Activated T-helper 1 cell treated with anti-CD3 and anti-CD28 coated beads, Interleukin-12 subunit alpha, Interleukin-12 subunit beta, Interleukin-2, Interleukin-4 antibody, amounts not matched to agents 30 ng/mL and 10 ng/mL and 1 ng/mL, durations not matched to agents 14 hours and 24 hours and 36 hours (primary cell): ENCODE data around the gene PNMA8B. TPM values are rescaled to one million over a fixed set of nuclear protein-coding genes. Genes with fewer than 3 reads are reported as not detected.

ENCODE experiments used
- DNase-seq: peaks from one replicate; pipeline ENCODE4 v3.0.0; 2021; ENCODE audit warnings: low spot score
- H3K27ac Mint-ChIP-seq: one replicate; pipeline ENCODE4 v1.8.0; 2021; ENCODE audit warnings: mild to moderate bottlenecking, mixed read lengths
- H3K27me3 Mint-ChIP-seq: one replicate; pipeline ENCODE4 v1.8.0; 2022; ENCODE audit warnings: mild to moderate bottlenecking, moderate library complexity, mixed read lengths; ENCODE audit not compliant: insufficient read depth
- H3K36me3 Mint-ChIP-seq: one replicate; pipeline ENCODE4 v1.8.0; 2021; ENCODE audit warnings: low read depth, mixed read lengths
- H3K4me1 Mint-ChIP-seq: one replicate; pipeline ENCODE4 v1.8.0; 2021; ENCODE audit warnings: low read depth, mixed read lengths
- H3K4me3 Mint-ChIP-seq: one replicate; pipeline ENCODE4 v1.8.0; 2021; ENCODE audit warnings: mild to moderate bottlenecking, moderate library complexity, mixed read lengths
- H3K9me3 Mint-ChIP-seq: one replicate; pipeline ENCODE4 v1.8.0; 2021; ENCODE audit warnings: mixed read lengths
- intact Hi-C: fragments of 100-400 bp; cut with micrococcal nuclease; formaldehyde crosslinking; loops from one replicate; pipeline ENCODE4 v1.15.1; 2024
- total RNA-seq: library from RNA; stranded (reverse); gene quantifications from 2 replicates; pipeline ENCODE4 v1.2.3, GENCODE V29; 2022

Gene PNMA8B
- total RNA-seq, 1 donor from 2014 or later = not detected

GRCh38 chr19:46489445-46490272, 6.0 kb downstream of the PNMA8B start:
- H3K4me3 Mint-ChIP-seq = no peak overlapping the region
- no peaks in the 10 kb centered on the region for H3K9me3 Mint-ChIP-seq

GRCh38 chr19:46488551-46488950, 7.1 kb downstream of the PNMA8B start:
- H3K27ac Mint-ChIP-seq = peak overlapping the region; percentile 67
- intact Hi-C loops = no loop called here
- no peaks in the 10 kb centered on the region for H3K9me3 Mint-ChIP-seq
- no peaks in the 10 kb centered on the region for H3K4me1 Mint-ChIP-seq
- H3K36me3 Mint-ChIP-seq = no peaks in the 10 kb centered on the region
- DNase-seq = no peak
- peaks cover 67% of the 10 kb centered on the region for H3K27me3 Mint-ChIP-seq
- H3K4me3 Mint-ChIP-seq = no peak overlapping the region

More at GRCh38 chr19:46489445-46490272, 6.0 kb downstream of the PNMA8B start:
- no peak for DNase-seq
- Mint-ChIP-seq H3K27me3 (peaks cover 69% of the 10 kb centered on the region), H3K36me3 (peaks cover 4% of the 10 kb centered on the region), H3K4me1 (peaks cover 5% of the 10 kb centered on the region), H3K27ac (no peak overlapping the region)
- intact Hi-C loops = no loop called here

DNA sequence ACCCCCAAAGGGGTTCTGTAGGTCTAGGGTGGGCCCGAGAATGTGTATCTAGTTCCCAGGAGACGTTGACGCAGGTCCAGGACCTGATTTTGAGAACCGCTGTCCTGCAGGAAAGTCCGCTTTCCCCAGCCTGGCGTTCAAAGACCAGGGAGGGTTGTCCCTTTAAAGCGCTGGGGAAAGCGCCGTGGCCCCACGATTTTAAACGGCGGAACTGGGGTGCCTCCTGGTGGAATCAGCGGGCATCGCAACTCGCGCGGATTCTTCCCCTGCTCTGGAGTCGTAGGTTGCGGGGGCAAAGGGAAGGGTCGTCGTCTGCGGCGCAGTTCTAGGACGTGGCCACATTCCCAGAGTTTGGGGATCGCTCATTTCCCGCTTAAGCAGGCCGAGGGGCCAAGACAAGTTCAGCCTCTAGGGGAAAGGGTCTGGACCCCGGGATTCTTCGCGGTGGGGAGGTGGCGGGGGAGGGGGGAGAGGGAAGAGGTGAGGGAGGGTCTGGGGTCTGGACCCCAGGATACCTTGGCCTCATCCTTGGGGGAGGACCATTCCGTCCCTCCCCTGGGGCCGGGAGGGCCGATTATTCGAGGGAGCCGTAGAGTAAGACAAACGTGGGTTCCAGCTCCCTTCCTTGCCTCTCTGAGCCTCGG, 7.7 kb downstream of the PNMA8B start:
- Mint-ChIP-seq H3K27ac (peak overlapping the region; percentile 67), H3K27me3 (peaks cover 69% of the 10 kb centered on the region), H3K9me3 (no peaks in the 10 kb centered on the region), H3K4me3 (no peak overlapping the region), H3K36me3 (no peaks in the 10 kb centered on the region), H3K4me1 (no peaks in the 10 kb centered on the region)
- peak; percentile 61 for DNase-seq
- intact Hi-C loops = loop anchor here (1.0 kb wide), 3 partner anchors 86 to 208 kb away; no protein-coding TSS in a partner anchor

DNA sequence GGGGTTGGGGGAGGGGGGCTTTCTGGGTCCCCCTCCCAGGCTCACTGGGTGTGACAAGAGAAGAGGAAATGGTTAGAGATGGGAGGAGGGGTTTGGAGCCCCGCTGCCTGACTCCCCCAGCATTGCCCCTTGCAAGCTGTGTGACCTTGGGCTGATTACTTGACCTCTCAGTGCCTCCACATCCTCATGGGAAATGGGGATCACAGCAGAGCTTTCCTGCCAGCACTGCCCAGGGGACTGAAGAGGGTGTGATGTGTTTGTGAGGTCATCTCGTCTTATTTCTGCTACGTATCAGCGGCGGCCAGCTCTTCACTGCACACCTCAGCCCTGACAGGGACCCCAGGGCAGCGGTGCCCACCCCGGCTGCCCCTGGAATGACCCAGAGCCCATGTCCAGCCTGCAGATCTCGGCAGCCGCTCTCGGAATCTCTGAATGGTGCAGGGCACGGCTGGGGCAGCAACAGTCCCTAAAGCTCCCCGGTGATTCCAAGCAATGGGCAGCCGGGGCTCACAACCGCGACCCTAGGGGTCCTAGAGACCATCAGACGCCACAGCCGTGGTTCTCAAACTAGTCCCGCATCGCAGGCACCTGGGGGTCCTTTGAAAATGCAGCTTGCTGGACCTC, 8.4 kb downstream of the PNMA8B start:
- DNase-seq = no peak
- Mint-ChIP-seq H3K4me3 (no peak overlapping the region), H3K27ac (no peak overlapping the region), H3K4me1 (no peaks in the 10 kb centered on the region), H3K36me3 (no peaks in the 10 kb centered on the region), H3K27me3 (peaks cover 71% of the 10 kb centered on the region), H3K9me3 (no peaks in the 10 kb centered on the region)
- intact Hi-C loops = loop anchor here (1.0 kb wide), 3 partner anchors 85 to 207 kb away; no protein-coding TSS in a partner anchor

GRCh38 chr19:46486358-46486757, 9.3 kb downstream of the PNMA8B start:
- Mint-ChIP-seq H3K4me3 (no peak overlapping the region), H3K9me3 (no peaks in the 10 kb centered on the region), H3K4me1 (no peaks in the 10 kb centered on the region), H3K27ac (no peak overlapping the region), H3K27me3 (peaks cover 65% of the 10 kb centered on the region), H3K36me3 (no peaks in the 10 kb centered on the region)
- intact Hi-C loops = no loop called here
- no peak for DNase-seq

DNA sequence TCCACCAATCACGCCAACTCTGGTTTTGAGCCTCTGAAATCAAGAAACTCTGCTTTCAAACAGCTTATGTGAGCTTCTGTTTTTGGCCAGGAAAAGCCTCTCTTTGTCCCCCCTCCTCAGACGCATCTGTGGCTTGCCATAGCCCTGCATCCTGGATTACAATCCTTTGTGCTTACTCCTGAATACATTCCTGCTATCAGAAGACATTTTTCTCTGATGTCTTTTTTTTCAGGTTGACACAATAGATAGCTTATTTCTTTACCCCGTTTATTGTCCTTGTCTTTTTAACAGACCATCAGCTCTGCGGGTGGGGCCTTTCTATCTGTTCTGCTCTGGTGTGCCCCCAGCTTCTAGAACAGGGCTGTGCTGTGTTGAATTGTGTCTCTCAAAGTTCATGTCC, 11.0 kb downstream of the PNMA8B start:
- H3K9me3 Mint-ChIP-seq = no peaks in the 10 kb centered on the region
- no peak overlapping the region for H3K4me3 Mint-ChIP-seq
- H3K27ac Mint-ChIP-seq = no peak overlapping the region
- peaks cover 54% of the 10 kb centered on the region for H3K27me3 Mint-ChIP-seq
- no peaks in the 10 kb centered on the region for H3K36me3 Mint-ChIP-seq
- DNase-seq = no peak
- intact Hi-C loops = no loop called here
- H3K4me1 Mint-ChIP-seq = no peaks in the 10 kb centered on the region

DNA sequence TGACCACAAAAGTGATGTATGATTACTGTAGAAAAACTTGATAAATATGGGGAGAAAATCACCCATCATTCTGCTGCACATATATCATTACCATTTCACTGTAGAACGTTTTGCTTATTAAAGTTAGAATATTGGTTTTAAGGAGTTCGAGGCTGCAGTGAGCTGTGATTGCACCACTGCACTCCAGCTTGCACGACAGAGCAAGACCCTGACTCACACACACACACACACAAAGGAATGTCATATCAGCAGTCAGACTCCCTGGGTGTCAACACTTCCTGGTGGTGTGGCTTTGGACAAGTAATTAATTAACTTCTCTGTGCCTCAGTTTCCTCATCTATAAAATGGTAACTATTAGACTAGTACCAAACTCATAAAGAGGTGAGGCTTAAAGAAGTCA, 13.0 kb downstream of the PNMA8B start:
- no peak for DNase-seq

DNA sequence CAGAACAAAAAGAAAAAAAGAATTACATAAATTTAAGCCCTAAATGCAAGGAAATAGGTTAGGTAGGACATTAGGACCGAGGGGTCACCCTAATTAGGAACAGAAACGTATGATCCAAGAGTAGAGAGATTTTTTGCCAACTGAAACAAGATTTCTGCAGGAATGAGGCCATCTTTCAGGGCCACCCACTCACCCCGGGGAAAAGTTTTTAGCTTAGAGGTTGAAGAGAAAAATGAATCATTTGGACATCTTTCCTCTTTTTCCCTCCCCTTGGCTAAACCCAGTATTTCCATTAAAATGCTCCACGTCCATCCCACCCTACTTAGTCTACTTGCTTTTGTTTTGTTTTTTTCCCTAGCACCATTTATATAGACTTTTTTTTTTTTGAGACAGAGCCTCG, 13.7 kb downstream of the PNMA8B start:
- no peaks in the 10 kb centered on the region for H3K9me3 Mint-ChIP-seq
- intact Hi-C loops = no loop called here
- no peak overlapping the region for H3K27ac Mint-ChIP-seq
- H3K27me3 Mint-ChIP-seq = peaks cover 32% of the 10 kb centered on the region
- no peaks in the 10 kb centered on the region for H3K4me1 Mint-ChIP-seq
- no peak overlapping the region for H3K4me3 Mint-ChIP-seq
- no peaks in the 10 kb centered on the region for H3K36me3 Mint-ChIP-seq
- no peak for DNase-seq

More for the DNA sequence above, 13.0 kb downstream of the PNMA8B start:
- H3K27ac Mint-ChIP-seq = no peak overlapping the region
- intact Hi-C loops = no loop called here
- H3K4me1 Mint-ChIP-seq = no peaks in the 10 kb centered on the region
- H3K36me3 Mint-ChIP-seq = no peaks in the 10 kb centered on the region
- no peaks in the 10 kb centered on the region for H3K9me3 Mint-ChIP-seq
- H3K27me3 Mint-ChIP-seq = peaks cover 34% of the 10 kb centered on the region
- H3K4me3 Mint-ChIP-seq = no peak overlapping the region

- H3K27me3 Mint-ChIP-seq = peaks cover 27% of the 10 kb centered on the region
- no peaks in the 10 kb centered on the region for H3K9me3 Mint-ChIP-seq
- H3K27ac Mint-ChIP-seq = no peak overlapping the region
- intact Hi-C loops = no loop called here
- no peak overlapping the region for H3K4me3 Mint-ChIP-seq
- H3K4me1 Mint-ChIP-seq = no peaks in the 10 kb centered on the region
- H3K36me3 Mint-ChIP-seq = no peaks in the 10 kb centered on the region
- no peak for DNase-seq
Observed at GRCh38 chr19:46481223-46481848, 14.3 kb downstream of the PNMA8B start.

DNA sequence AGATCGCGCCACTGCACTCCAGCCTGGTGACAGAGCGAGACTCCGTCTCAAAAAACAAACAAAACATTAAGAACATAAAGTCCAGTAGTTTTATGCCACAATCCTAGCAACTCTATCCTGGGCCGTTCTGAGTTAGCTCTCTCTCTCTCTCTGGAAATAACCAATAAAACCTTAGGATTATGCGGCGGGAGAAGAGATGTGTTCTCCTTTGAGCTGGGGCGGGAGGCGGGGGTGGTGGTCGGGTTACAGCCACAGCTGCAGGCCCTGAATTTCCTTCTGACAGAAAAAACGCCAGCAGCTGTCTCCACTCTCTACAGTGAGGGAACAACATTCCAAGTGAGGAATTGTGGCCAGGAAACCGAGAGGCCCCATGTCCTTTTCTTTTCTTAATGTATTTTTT, 15.3 kb downstream of the PNMA8B start:
- Mint-ChIP-seq H3K4me3 (no peak overlapping the region), H3K36me3 (no peaks in the 10 kb centered on the region), H3K9me3 (no peaks in the 10 kb centered on the region), H3K27me3 (peaks cover 26% of the 10 kb centered on the region), H3K27ac (no peak overlapping the region), H3K4me1 (no peaks in the 10 kb centered on the region)
- intact Hi-C loops = no loop called here
- no peak for DNase-seq

DNA sequence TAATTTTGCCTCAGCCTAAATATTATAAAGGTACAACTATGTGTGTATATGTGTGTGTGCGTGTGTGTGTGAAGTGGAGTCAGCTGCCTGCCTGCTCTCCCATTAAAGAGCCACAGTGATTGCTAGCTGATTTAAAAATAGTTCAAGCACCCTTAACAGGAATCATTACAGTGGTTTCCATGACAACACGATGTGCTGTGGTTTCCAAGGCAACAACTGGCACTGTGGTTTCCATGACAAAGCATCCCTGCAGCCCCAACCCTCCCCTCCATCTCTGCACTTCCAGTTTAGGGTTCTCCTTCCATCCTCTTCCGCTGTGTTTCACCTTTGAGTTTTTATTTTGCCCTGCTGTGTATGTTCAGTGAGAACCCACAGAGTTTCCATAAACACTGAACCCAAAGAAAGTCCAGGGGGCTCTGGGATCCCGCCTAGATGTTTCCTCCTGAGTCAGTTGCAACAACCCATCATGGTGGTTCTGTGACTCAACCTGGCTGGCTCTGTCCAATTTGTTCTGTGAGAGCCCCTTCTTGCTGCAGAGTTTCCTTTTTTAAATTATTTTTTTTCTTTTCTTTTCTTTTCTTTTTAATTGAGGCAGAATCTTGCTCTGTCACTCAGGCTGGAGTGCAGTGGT, 17.2 kb downstream of the PNMA8B start:
- peak overlapping the region; percentile 71 for H3K27ac Mint-ChIP-seq
- H3K4me1 Mint-ChIP-seq = no peaks in the 10 kb centered on the region
- intact Hi-C loops = no loop called here
- H3K9me3 Mint-ChIP-seq = no peaks in the 10 kb centered on the region
- no peaks in the 10 kb centered on the region for H3K36me3 Mint-ChIP-seq
- peaks cover 27% of the 10 kb centered on the region for H3K27me3 Mint-ChIP-seq
- H3K4me3 Mint-ChIP-seq = no peak overlapping the region
- no peak for DNase-seq

- Mint-ChIP-seq H3K27me3 (peaks cover 28% of the 10 kb centered on the region), H3K9me3 (no peaks in the 10 kb centered on the region), H3K4me3 (no peak overlapping the region), H3K27ac (no peak overlapping the region), H3K4me1 (no peaks in the 10 kb centered on the region), H3K36me3 (no peaks in the 10 kb centered on the region)
- intact Hi-C loops = no loop called here
- no peak for DNase-seq
Observed at GRCh38 chr19:46475986-46476385, 19.7 kb downstream of the PNMA8B start.
